Astrocyte (in vitro differentiated cells and primary cell): ENCODE measurements around the gene GPATCH2. TPM values are rescaled to one million over a fixed set of nuclear protein-coding genes. Genes with fewer than 3 reads are reported as not detected.

Experiments
- DNase-seq: peaks from one replicate; pipeline ENCODE4 v3.0.0-alpha.2; 2010; ENCODE audit warnings: low read depth
- FAIRE-seq: peaks from 2 replicates; lab custom pipeline; 2011; peaks lifted over from hg19 to GRCh38; lab: Jason Lieb, UNC
- H2AFZ ChIP-seq: 2 replicates; pipeline ENCODE4 v1.6.0; 2012; ENCODE audit warnings: low read depth, low read length, inconsistent platforms
- H3K27ac ChIP-seq: 2 replicates; pipeline ENCODE4 v1.5.1; 2011; ENCODE audit warnings: low read depth, low read length, inconsistent platforms
- H3K27me3 ChIP-seq: 2 replicates; pipeline ENCODE4 v1.6.0; 2011; ENCODE audit warnings: low read length, inconsistent platforms; ENCODE audit not compliant: insufficient read depth
- H3K36me3 ChIP-seq: 2 replicates; pipeline ENCODE4 v1.5.1; 2011; ENCODE audit warnings: low read length, inconsistent platforms; ENCODE audit not compliant: insufficient read depth
- H3K4me1 ChIP-seq: 2 replicates; pipeline ENCODE4 v1.5.1; 2011; ENCODE audit warnings: low read length, inconsistent platforms; ENCODE audit not compliant: insufficient read depth
- H3K4me2 ChIP-seq: 2 replicates; pipeline ENCODE4 v1.6.0; 2012; ENCODE audit warnings: low read length, inconsistent platforms
- H3K4me3 ChIP-seq: 2 replicates; pipeline ENCODE4 v1.5.1; 2011; ENCODE audit warnings: low read depth, mild to moderate bottlenecking, low read length, inconsistent platforms; ENCODE audit not compliant: insufficient read depth
- H3K79me2 ChIP-seq: 2 replicates; pipeline ENCODE4 v1.6.0; 2012; ENCODE audit warnings: mild to moderate bottlenecking, low read length, inconsistent platforms; ENCODE audit not compliant: insufficient read depth
- H3K9ac ChIP-seq: 2 replicates; pipeline ENCODE4 v1.6.0; 2012; ENCODE audit warnings: mild to moderate bottlenecking, low read length, inconsistent platforms
- H3K9me3 ChIP-seq: 2 replicates; pipeline ENCODE4 v1.5.1; 2012; ENCODE audit warnings: low read depth, mild to moderate bottlenecking, low read length, inconsistent platforms; ENCODE audit not compliant: insufficient read depth
- H4K20me1 ChIP-seq: 2 replicates; pipeline ENCODE4 v1.6.0; 2012; ENCODE audit warnings: low read length, inconsistent platforms; ENCODE audit not compliant: insufficient read depth
- H3K27ac Mint-ChIP-seq: one replicate; pipeline ENCODE4 v1.8.0; 2021; ENCODE audit warnings: mild to moderate bottlenecking, mixed read lengths; ENCODE audit not compliant: unreplicated experiment
- H3K27me3 Mint-ChIP-seq: one replicate; pipeline ENCODE4 v1.8.0; 2021; ENCODE audit warnings: low read depth, mixed read lengths; ENCODE audit not compliant: unreplicated experiment
- H3K36me3 Mint-ChIP-seq: one replicate; pipeline ENCODE4 v1.8.0; 2021; ENCODE audit warnings: low read depth, mixed read lengths; ENCODE audit not compliant: unreplicated experiment
- H3K4me1 Mint-ChIP-seq: one replicate; pipeline ENCODE4 v1.8.0; 2021; ENCODE audit warnings: low read depth, mixed read lengths; ENCODE audit not compliant: unreplicated experiment
- H3K4me3 Mint-ChIP-seq: one replicate; pipeline ENCODE4 v1.8.0; 2021; ENCODE audit warnings: mild to moderate bottlenecking, moderate library complexity, mixed read lengths; ENCODE audit not compliant: unreplicated experiment
- H3K9me3 Mint-ChIP-seq: one replicate; pipeline ENCODE4 v1.8.0; 2021; ENCODE audit warnings: mild to moderate bottlenecking, mixed read lengths; ENCODE audit not compliant: unreplicated experiment
- EZH2 ChIP-seq: IDR thresholded peaks from 2 replicates; pipeline ENCODE4 v1.6.1; 2012; ENCODE audit warnings: mild to moderate bottlenecking, low read length, inconsistent platforms; ENCODE audit not compliant: insufficient read depth
- total RNA-seq: library from RNA; stranded (reverse); gene quantifications from 2 replicates; pipeline ENCODE4 v1.2.1, GENCODE V29; 2021
- TF ChIP-seq, protein P1 (sequence below): IDR thresholded peaks from 2 replicates; pipeline ENCODE4 v1.5.1; 2011; ENCODE audit warnings: low read depth, mild to moderate bottlenecking, inconsistent platforms, low read length, moderate library complexity; ENCODE audit not compliant: insufficient read depth

The GPATCH2 gene
- total RNA-seq, 1 donor from 2014 or later: 14.1 TPM

DNA sequence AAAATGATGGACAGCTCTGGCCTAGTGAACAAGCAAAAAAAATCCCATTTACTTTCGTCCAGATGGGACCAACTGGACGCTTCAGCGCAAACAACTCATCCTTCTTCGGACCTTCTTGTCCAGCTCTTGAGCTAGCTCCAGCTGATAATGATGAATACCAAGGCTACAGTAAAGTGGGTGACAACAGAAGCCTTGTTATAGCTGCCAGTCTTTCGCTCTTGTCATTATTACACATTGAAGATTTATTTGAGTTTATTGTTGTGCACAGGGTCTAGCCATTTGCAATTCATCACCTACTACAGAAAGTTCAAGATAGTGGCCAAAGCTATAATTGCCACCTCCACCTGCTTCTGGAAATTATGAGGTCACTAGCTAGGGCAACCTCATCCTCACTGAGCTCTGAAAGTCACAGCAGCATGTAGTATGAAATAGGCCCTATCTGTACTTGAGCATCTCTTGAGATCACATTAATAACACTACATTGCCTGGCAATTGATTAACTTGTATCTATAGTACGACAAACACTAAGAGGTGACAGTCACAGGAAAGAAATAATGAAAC is 76.9 kb downstream of the GPATCH2 start:
- no peak overlapping the region for H3K27ac Mint-ChIP-seq
- no peaks in the 10 kb centered on the region for H3K36me3 Mint-ChIP-seq
- H3K79me2 ChIP-seq: no peaks in the 10 kb centered on the region
- no peak overlapping the region for H3K9ac ChIP-seq
- no peak overlapping the region for H2AFZ ChIP-seq
- H3K27me3 ChIP-seq: no peaks in the 10 kb centered on the region
- H3K4me3 ChIP-seq: no peak overlapping the region
- no peaks in the 10 kb centered on the region for H3K4me1 ChIP-seq
- no peak for TF ChIP-seq EZH2
- TF ChIP-seq, protein P1, sequence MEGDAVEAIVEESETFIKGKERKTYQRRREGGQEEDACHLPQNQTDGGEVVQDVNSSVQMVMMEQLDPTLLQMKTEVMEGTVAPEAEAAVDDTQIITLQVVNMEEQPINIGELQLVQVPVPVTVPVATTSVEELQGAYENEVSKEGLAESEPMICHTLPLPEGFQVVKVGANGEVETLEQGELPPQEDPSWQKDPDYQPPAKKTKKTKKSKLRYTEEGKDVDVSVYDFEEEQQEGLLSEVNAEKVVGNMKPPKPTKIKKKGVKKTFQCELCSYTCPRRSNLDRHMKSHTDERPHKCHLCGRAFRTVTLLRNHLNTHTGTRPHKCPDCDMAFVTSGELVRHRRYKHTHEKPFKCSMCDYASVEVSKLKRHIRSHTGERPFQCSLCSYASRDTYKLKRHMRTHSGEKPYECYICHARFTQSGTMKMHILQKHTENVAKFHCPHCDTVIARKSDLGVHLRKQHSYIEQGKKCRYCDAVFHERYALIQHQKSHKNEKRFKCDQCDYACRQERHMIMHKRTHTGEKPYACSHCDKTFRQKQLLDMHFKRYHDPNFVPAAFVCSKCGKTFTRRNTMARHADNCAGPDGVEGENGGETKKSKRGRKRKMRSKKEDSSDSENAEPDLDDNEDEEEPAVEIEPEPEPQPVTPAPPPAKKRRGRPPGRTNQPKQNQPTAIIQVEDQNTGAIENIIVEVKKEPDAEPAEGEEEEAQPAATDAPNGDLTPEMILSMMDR: no peak
- no peaks in the 10 kb centered on the region for H4K20me1 ChIP-seq
- no peaks in the 10 kb centered on the region for H3K27me3 Mint-ChIP-seq
- no peaks in the 10 kb centered on the region for H3K9me3 ChIP-seq
- DNase-seq: no peak
- H3K4me2 ChIP-seq: no peak overlapping the region
- FAIRE-seq: no peak
- H3K4me1 Mint-ChIP-seq: peaks cover 2% of the 10 kb centered on the region
- H3K36me3 ChIP-seq: no peaks in the 10 kb centered on the region
- H3K9me3 Mint-ChIP-seq: no peaks in the 10 kb centered on the region
- H3K4me3 Mint-ChIP-seq: no peak overlapping the region
- H3K27ac ChIP-seq: no peak overlapping the region

DNA sequence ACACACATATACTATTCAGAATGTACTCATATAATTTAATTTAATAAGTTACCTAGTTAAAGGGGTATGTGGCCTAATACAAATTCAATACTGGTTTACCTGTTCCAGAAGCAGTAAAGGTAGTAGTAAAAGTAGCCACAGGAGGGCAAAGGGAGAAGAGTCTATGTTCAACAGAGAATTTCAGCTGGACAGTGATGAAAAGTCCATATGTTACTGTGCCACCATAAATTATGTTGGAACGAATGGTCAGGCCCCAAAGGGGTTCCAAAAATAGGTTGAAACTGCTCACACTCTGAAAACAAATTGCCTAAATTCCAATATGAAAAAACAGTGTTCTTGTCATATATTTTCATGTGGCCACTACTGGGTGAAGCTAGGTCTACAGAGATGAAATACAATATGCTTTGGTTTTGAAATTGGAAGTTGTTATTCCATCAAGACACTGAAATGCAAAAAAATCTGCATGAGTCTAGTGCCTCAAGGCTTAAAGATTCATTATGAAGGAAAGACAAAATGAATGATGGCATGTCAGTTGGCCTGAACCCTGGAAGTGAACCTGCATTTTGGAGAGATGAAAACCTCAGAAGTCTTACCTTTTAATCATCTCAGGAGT is 78.4 kb downstream of the GPATCH2 start:
- Histone ChIP-seq H3K27ac (no peak overlapping the region), H4K20me1 (no peaks in the 10 kb centered on the region), H3K9me3 (peaks cover 2% of the 10 kb centered on the region), H3K4me3 (no peak overlapping the region), H3K4me2 (no peak overlapping the region), H3K36me3 (no peaks in the 10 kb centered on the region), H3K27me3 (no peaks in the 10 kb centered on the region), H3K79me2 (peaks cover 4% of the 10 kb centered on the region), H2AFZ (no peak overlapping the region), H3K9ac (no peak overlapping the region), H3K4me1 (no peaks in the 10 kb centered on the region)
- TF ChIP-seq, protein P1: no peak
- TF ChIP-seq EZH2: no peak
- FAIRE-seq: no peak
- Mint-ChIP-seq H3K9me3 (peaks cover 2% of the 10 kb centered on the region), H3K4me1 (peaks cover 2% of the 10 kb centered on the region), H3K27ac (no peak overlapping the region), H3K27me3 (no peaks in the 10 kb centered on the region), H3K36me3 (peaks cover 8% of the 10 kb centered on the region), H3K4me3 (no peak overlapping the region)
- no peak for DNase-seq

- no peaks in the 10 kb centered on the region for H3K4me1 ChIP-seq
- H3K9ac ChIP-seq: no peak overlapping the region
- H3K9me3 Mint-ChIP-seq: peaks cover 7% of the 10 kb centered on the region
- peaks cover 12% of the 10 kb centered on the region for H3K36me3 Mint-ChIP-seq
- no peak for FAIRE-seq
- H3K79me2 ChIP-seq: peaks cover 13% of the 10 kb centered on the region
- no peak for DNase-seq
- no peak overlapping the region for H3K4me3 Mint-ChIP-seq
- no peaks in the 10 kb centered on the region for H3K36me3 ChIP-seq
- peaks cover 2% of the 10 kb centered on the region for H3K9me3 ChIP-seq
- peaks cover 20% of the 10 kb centered on the region for H4K20me1 ChIP-seq
- no peak overlapping the region for H3K4me3 ChIP-seq
- H3K27me3 ChIP-seq: no peaks in the 10 kb centered on the region
- TF ChIP-seq, protein P1: no peak
- TF ChIP-seq EZH2: no peak
- H2AFZ ChIP-seq: no peak overlapping the region
- peaks cover 1% of the 10 kb centered on the region for H3K4me1 Mint-ChIP-seq
- H3K27me3 Mint-ChIP-seq: no peaks in the 10 kb centered on the region
- H3K27ac ChIP-seq: no peak overlapping the region
- no peak overlapping the region for H3K4me2 ChIP-seq
- no peak overlapping the region for H3K27ac Mint-ChIP-seq
These were observed 88.1 kb downstream of the GPATCH2 start for GRCh38 chr1:217542837-217543236.
